Adipose tissue (tissue), 3 donors: ENCODE data around the gene VPS35L. TPM values are rescaled to one million over a fixed set of nuclear protein-coding genes. Genes with fewer than 3 reads are reported as not detected.
"Not testable (repeated sequence)": the region's sequence is repeated elsewhere in the genome, so short reads cannot be mapped to it uniquely, and the experiment has no call there.

Experiments used
- H3K27ac ChIP-seq: one replicate; pipeline ENCODE4 v1.5.1; 2013; ENCODE audit warnings: low read depth, low read length
- WGBS, 3 donors: extraction: QIAGEN DNeasy Blood & Tissue Kit; methylation state at CpG; one replicate each; pipeline ENCODE4 v1.1.7; 2013; 5-methylcytosine and 5-hydroxymethylcytosine counted together
- polyA plus RNA-seq, 3 donors: library from polyadenylated mRNA; stranded (reverse); fragments of 200-250 nt; gene quantifications; one replicate each; pipeline ENCODE4 v1.2.3, GENCODE V29; 2013
- donor health status: healthy with polysubstance abuse.
- donor health status: Bipolar disorder and iron deficiency.
- donor health status: healthy.

Gene VPS35L
- polyA plus RNA-seq, 3 donors = 11.9 to 44.6 (median 25.2) TPM

- 96 to 98% (median 97%) methylated on average over 9 of the region's 9 CpGs for WGBS, 3 donors
- no peak overlapping the region for H3K27ac ChIP-seq
These were observed 63.4 kb downstream of the VPS35L start for GRCh38 chr16:19618876-19619275.

- 72 to 82% (median 75%) methylated on average over 3 of the region's 3 CpGs for WGBS, 3 donors
These were observed 65.9 kb downstream of the VPS35L start for GRCh38 chr16:19621445-19621844.

GRCh38 chr16:19625039-19625438 lies 69.5 kb downstream of the VPS35L start:
- H3K27ac ChIP-seq = no peak overlapping the region
- 94 to 96% (median 96%) methylated on average over 6 of the region's 6 CpGs for WGBS, 3 donors

More at GRCh38 chr16:19621445-19621844, 65.9 kb downstream of the VPS35L start:
- H3K27ac ChIP-seq = no peak overlapping the region

- WGBS, 3 donors = 86 to 92% (median 86%) methylated on average over 7 of the region's 7 CpGs
- H3K27ac ChIP-seq = no peak overlapping the region
These were observed 81.1 kb downstream of the VPS35L start for GRCh38 chr16:19636436-19637267.

GRCh38 chr16:19639986-19640421 lies 84.5 kb downstream of the VPS35L start:
- WGBS, 3 donors = 58 to 73% (median 66%) methylated on average over 8 of the region's 8 CpGs
- H3K27ac ChIP-seq = no peak overlapping the region

GRCh38 chr16:19642501-19642900 lies 87.0 kb downstream of the VPS35L start:
- WGBS, 3 donors = 93 to 95% (median 94%) methylated on average over 4 of the region's 4 CpGs
- no peak overlapping the region for H3K27ac ChIP-seq

- WGBS, 3 donors = 32 to 65% (median 55%) methylated on average over 4 of the region's 4 CpGs
- no peak overlapping the region for H3K27ac ChIP-seq
These were observed 89.4 kb downstream of the VPS35L start for GRCh38 chr16:19644877-19645276.

- H3K27ac ChIP-seq = no peak overlapping the region
- 54 to 75% (median 54%) methylated on average over 7 of the region's 7 CpGs for WGBS, 3 donors
These were observed 90.1 kb downstream of the VPS35L start for GRCh38 chr16:19645557-19645981.

GRCh38 chr16:19649980-19650379 lies 94.5 kb downstream of the VPS35L start:
- no peak overlapping the region for H3K27ac ChIP-seq
- WGBS, 3 donors = 77 to 96% (median 94%) methylated on average over 3 of the region's 3 CpGs

- 86 to 96% (median 95%) methylated on average over 9 of the region's 9 CpGs for WGBS, 3 donors
- H3K27ac ChIP-seq = no peak overlapping the region
These were observed 98.6 kb downstream of the VPS35L start for GRCh38 chr16:19654147-19654546.

GRCh38 chr16:19655242-19655777 lies 99.8 kb downstream of the VPS35L start:
- H3K27ac ChIP-seq = no peak overlapping the region
- WGBS, 3 donors = 92 to 94% (median 93%) methylated on average over 9 of the region's 9 CpGs

- 57 to 96% (median 93%) methylated on average over 4 of the region's 4 CpGs for WGBS, 3 donors
- no peak overlapping the region for H3K27ac ChIP-seq
These were observed 102.3 kb downstream of the VPS35L start for GRCh38 chr16:19657831-19658230.

- WGBS, 3 donors = 94 to 100% (median 100%) methylated on average over 1 of the region's 1 CpG
- no peak overlapping the region for H3K27ac ChIP-seq
These were observed 104.1 kb downstream of the VPS35L start for GRCh38 chr16:19659554-19659953.

- 87 to 93% (median 88%) methylated on average over 1 of the region's 1 CpG for WGBS, 3 donors
- no peak overlapping the region for H3K27ac ChIP-seq
These were observed 104.9 kb downstream of the VPS35L start for GRCh38 chr16:19660432-19660831.

GRCh38 chr16:19662351-19662750 lies 106.8 kb downstream of the VPS35L start:
- 90 to 95% (median 95%) methylated on average over 7 of the region's 7 CpGs for WGBS, 3 donors
- no peak overlapping the region for H3K27ac ChIP-seq

GRCh38 chr16:19664166-19664565 lies 108.7 kb downstream of the VPS35L start:
- no peak overlapping the region for H3K27ac ChIP-seq
- 95 to 98% (median 96%) methylated on average over 6 of the region's 6 CpGs for WGBS, 3 donors

- WGBS, 3 donors = 98 to 99% (median 99%) methylated on average over 3 of the region's 3 CpGs
These were observed 109.8 kb downstream of the VPS35L start for GRCh38 chr16:19665313-19665712.

GRCh38 chr16:19666477-19666876 lies 111.0 kb downstream of the VPS35L start:
- 49 to 67% (median 66%) methylated on average over 3 of the region's 3 CpGs for WGBS, 3 donors

More at GRCh38 chr16:19665313-19665712, 109.8 kb downstream of the VPS35L start:
- not testable (repeated sequence) for H3K27ac ChIP-seq

GRCh38 chr16:19672378-19672777 lies 116.9 kb downstream of the VPS35L start:
- H3K27ac ChIP-seq = no peak overlapping the region
- 97 to 98% (median 98%) methylated on average over 4 of the region's 4 CpGs for WGBS, 3 donors

More at GRCh38 chr16:19666477-19666876, 111.0 kb downstream of the VPS35L start:
- H3K27ac ChIP-seq = no peak overlapping the region

- WGBS, 3 donors = 95 to 97% (median 96%) methylated on average over 5 of the region's 5 CpGs
These were observed 119.0 kb downstream of the VPS35L start for GRCh38 chr16:19674485-19674884.

More at GRCh38 chr16:19674485-19674884, 119.0 kb downstream of the VPS35L start:
- no peak overlapping the region for H3K27ac ChIP-seq
